Stomach smooth muscle (tissue), 2 donors: Measurements from ENCODE around the gene PHRF1.
"Not testable (repeated sequence)": the region's sequence is repeated elsewhere in the genome, so short reads cannot be mapped to it uniquely, and the experiment has no call there.

Source experiments
- H3K27ac ChIP-seq: one replicate; pipeline ENCODE4 v1.7.0; 2013; ENCODE audit warnings: mild to moderate bottlenecking, low read length, inconsistent platforms
- H3K27me3 ChIP-seq, 2 donors: one replicate each; pipeline ENCODE4 v1.7.0; 2013; ENCODE audit warnings: low read length in 2 of 2; ENCODE audit not compliant: insufficient read depth in 2 of 2, control insufficient read depth in 1 of 2
- H3K36me3 ChIP-seq, 2 donors: one replicate each; pipeline ENCODE4 v1.7.0; 2013; ENCODE audit warnings: low read length in 2 of 2; ENCODE audit not compliant: control insufficient read depth in 2 of 2, insufficient read depth in 2 of 2
- H3K4me1 ChIP-seq: one replicate; pipeline ENCODE4 v1.7.0; 2013; ENCODE audit warnings: low read length; ENCODE audit not compliant: control insufficient read depth, insufficient read depth
- H3K4me3 ChIP-seq, 2 donors: one replicate each; pipeline ENCODE4 v1.7.0; 2013; ENCODE audit warnings: low read length in 2 of 2
- H3K9ac ChIP-seq, 2 donors: one replicate each; pipeline ENCODE4 v1.7.0; 2013; ENCODE audit warnings: low read length in 2 of 2, mild to moderate bottlenecking in 1 of 2
- H3K9me3 ChIP-seq, 2 donors: one replicate each; pipeline ENCODE4 v1.7.0; 2013; ENCODE audit warnings: low read length in 2 of 2; ENCODE audit not compliant: control insufficient read depth in 2 of 2
- donor health status: healthy.
- donor health status: Pancreatic carcinoma.

PHRF1 gene

DNA sequence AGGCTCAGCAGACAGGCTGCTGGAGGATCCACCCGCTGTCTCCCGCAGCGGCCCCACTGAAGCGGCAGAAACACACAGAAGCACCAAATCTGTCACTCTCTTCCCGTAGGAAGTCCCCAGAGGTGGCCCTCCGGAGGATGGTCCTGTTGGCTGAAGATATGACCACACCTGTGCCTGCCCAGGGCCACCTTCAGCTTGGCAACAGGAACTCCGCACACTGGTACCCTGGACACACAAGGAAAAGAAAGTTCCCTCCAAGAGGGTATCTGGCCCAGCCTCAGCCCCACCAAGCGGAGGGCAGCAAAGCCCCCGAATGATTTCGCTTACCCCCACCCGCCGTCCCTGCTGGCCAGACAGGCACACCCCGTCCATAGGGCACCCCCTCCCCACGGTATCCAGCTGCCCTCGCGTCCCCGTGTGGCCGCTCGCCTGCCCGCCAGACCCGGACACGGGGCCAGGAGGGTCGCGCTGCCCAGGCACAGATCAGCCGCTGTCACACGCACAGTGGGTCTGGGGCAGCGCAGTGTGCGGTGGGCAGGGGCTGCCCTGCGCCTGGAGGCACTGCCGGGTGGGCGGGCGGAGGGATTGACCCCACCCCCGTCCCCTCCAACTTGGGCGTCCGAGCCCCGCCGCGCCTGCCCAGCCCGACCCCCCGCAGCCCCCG is 8.5 kb upstream of the PHRF1 start:
- Histone ChIP-seq H3K36me3 (no peaks in the 10 kb centered on the region), H3K9ac (peak overlapping the region; percentile 29 to 48), H3K27me3 (no peaks in the 10 kb centered on the region), H3K27ac (no peak overlapping the region), H3K9me3 (no peaks in the 10 kb centered on the region), H3K4me3 (peak overlapping the region; percentile 35 to 73), H3K4me1 (peaks cover 20% of the 10 kb centered on the region)

DNA sequence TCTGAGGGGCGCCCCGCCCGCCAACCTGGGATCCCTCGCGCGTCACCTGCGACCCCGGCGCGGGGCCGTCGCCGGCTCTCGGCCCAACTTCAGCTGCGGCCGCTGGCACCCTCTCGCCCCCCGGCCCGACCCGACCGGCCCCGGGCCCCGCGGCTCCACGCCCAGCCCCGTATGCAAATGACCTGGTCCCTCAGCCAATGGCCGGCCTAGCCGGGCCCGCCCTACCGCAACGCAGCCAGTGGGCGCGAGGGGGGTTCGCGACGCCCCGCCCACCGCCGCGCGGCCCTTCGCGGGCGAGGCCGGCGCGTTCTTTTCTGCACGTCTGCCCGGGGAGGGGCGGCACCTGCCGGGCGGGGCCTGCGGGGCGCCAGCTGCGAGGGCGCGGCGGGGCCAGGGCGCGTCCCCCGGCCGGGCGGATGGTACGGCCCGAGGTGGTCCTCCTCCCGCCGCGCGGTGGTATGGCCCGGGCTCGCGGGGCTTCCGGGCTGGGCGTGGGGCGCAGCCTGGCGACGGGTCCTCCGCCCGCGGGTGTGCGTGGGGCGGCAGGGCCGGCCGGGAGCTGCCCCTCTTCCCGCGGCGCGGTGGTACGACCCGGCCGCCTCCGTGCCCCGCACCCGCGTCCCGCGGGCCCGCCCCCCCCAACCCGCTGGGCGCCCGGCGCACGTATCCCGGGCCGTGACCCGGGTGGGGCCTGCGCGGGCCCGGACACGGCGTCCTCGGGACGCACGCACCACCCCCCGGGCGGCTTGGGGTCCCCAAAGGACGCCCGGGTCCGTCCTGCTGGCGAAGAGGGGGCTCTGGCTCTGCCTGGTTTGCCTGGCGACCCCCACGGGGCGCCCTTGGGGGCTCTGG is 7.7 kb upstream of the PHRF1 start:
- H3K36me3 ChIP-seq: no peaks in the 10 kb centered on the region
- peak overlapping the region; percentile 35 to 73 for H3K4me3 ChIP-seq
- H3K9me3 ChIP-seq: no peaks in the 10 kb centered on the region
- H3K4me1 ChIP-seq: peaks cover 20% of the 10 kb centered on the region
- H3K9ac ChIP-seq: peak overlapping the region; percentile 62 to 73
- H3K27ac ChIP-seq: peak overlapping the region; percentile 58
- H3K27me3 ChIP-seq: no peaks in the 10 kb centered on the region

DNA sequence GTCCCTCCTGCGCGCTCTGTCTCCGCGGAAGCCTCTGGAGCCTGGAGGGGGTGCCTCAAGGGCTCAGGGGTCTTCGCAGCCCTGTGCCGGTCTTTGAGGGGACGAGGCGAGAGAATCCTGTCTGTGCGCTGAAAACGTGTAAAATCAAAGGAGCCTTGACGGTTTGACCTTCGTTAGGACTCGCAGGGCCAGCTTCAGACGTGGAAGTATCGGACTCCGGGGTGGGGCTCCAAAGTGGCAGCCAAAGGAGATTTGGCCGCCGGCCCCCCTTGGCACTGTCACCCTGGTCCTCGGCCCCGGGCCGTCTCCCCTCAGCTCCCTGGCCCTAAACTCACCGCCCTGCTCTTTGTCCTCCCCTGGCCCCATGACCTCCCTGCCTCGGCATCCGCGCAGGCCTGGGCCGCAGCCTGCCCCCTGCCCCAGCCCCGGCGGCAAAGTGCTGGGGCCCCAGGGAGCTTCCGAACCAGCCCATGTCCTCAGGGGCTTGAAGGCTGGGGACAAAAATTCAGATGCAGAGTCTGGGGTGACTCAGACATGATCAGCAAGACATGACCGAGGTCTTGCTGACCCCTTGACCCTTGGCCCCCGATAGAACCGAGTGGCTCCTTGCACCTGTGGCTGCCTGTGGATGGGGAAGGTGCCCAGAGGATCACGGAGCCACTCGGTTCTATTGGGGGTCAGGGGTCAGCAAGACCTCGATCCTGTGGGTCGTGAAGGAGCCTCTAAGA is 6.9 kb upstream of the PHRF1 start:
- H3K27ac ChIP-seq: peak overlapping the region; percentile 58
- peak overlapping the region; percentile 62 to 73 for H3K9ac ChIP-seq
- H3K36me3 ChIP-seq: no peaks in the 10 kb centered on the region
- H3K9me3 ChIP-seq: no peaks in the 10 kb centered on the region
- peak overlapping the region; percentile 35 to 73 for H3K4me3 ChIP-seq
- peaks cover 21% of the 10 kb centered on the region for H3K4me1 ChIP-seq
- no peaks in the 10 kb centered on the region for H3K27me3 ChIP-seq

DNA sequence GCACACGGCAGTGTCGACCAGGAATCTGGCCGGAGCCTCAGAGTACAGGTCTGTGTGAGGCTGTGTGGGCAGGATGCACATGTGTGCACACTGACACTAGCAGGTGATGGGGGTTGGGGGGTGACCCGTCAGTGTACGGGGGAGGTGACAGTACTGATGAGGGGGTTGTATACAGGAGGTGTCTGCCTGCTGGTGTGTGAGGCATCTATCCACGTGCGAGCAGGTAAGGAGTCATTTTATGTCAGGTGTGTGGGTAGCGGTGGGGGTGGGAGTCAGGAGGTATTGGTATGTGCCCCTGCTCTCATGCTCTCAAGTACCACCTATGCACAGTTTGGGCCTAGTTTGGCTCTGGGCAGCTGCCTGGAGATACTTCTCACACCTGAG is 4.5 kb upstream of the PHRF1 start:
- H3K9ac ChIP-seq: no peak overlapping the region
- H3K27me3 ChIP-seq: peaks cover 0 to 2% of the 10 kb centered on the region in 2 donors
- no peak overlapping the region for H3K4me3 ChIP-seq
- peaks cover 30% of the 10 kb centered on the region for H3K4me1 ChIP-seq
- H3K9me3 ChIP-seq: no peaks in the 10 kb centered on the region
- no peaks in the 10 kb centered on the region for H3K36me3 ChIP-seq
- H3K27ac ChIP-seq: no peak overlapping the region

DNA sequence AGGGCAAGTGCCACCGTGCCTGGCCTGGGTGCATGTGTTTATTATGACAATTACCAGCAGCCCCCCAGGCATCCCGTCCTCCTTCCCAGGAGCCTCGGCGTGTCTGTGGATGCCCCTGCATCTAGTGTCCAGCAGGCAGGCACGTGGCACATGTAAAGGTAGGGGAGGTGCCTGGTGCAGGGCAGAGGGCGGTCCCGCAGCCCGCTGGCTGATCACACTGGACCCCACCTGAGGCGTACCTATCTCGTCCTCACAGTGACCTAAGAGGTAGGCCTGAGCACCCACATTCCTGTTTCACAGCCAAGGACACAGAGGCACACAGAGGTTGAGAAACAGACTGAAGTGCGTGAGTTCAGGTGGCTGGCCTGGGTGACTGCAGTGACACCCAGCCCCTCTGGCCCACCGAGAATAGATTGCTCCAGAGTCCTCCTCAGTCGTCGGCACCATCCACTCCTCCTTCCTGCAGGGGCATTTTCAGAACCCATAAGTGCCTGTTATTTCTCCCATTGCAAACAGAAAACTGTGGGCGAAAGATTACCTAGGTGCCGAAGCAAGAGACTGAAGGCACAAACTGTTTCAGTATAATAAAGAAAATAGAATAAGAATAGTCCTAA is 3.0 kb upstream of the PHRF1 start:
- H3K4me1 ChIP-seq: peaks cover 33% of the 10 kb centered on the region

DNA sequence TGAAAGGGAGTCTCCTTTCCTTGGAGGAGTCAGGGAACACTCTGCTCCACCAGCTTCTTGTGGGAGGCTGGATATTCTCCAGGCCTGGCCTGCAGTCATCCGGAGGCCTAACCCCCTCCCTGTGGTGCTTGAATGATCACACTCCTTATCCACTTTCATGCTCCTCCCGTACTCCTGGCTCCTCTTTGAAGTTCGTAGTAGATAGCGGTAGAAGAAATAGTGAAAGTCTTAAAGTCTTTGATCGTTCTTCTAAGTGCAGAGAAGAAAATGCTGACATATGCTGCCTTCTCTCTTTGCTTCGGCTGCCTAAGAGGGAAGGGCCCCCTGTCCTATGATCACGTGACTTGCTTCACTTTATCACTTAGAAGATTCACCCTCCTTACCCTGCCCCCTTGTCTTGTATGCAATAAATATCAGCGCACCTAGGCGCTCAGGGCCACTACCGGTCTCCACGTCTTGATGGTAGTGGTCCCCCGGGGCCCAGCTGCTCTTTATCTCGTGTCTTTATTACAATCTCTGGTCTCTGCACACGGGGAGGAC is 2.2 kb upstream of the PHRF1 start:
- not testable (repeated sequence) for H3K4me3 ChIP-seq, H3K27ac ChIP-seq, H3K27me3 ChIP-seq, H3K9me3 ChIP-seq, H3K9ac ChIP-seq, H3K36me3 ChIP-seq
- H3K4me1 ChIP-seq: peaks cover 38% of the 10 kb centered on the region

More for the DNA sequence above, 3.0 kb upstream of the PHRF1 start:
- H3K27me3 ChIP-seq: peaks cover 0 to 2% of the 10 kb centered on the region in 2 donors
- no peak overlapping the region for H3K4me3 ChIP-seq
- no peak overlapping the region for H3K27ac ChIP-seq
- H3K9me3 ChIP-seq: no peaks in the 10 kb centered on the region
- H3K36me3 ChIP-seq: no peaks in the 10 kb centered on the region
- H3K9ac ChIP-seq: no peak overlapping the region

DNA sequence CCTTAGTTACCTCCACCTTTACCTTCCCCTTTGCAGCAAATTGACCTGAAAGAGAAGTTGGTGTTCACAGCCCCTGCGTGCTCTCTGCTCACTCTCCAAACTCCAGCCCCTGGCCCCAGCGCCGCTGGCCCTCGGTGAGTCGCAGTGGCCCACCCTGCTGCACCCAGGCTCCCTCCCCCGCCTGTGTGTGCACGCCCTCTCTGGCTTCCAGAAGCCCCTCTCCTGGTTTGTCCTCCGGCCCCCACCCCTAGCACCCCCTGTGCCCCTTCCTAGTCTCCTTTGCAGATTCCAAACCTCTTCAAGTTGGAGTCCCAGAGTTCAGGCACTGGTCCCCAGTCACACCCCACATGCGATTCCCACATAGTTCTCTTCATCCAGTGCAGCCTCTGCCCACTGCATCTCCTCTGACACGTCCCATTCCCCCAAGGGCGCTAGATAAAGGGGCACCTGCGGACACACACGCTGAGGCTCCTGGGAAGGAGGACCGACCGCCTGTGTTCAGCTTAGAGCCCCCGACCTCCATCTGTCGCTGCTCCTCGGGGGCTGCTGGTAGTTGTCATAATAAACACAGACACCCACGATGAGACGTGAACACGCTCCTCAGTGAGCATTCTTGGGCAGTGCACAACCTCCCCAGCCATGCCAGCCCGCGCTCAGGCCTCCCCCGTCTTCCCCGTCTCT is 1.5 kb upstream of the PHRF1 start:
- H3K36me3 ChIP-seq: no peaks in the 10 kb centered on the region

DNA sequence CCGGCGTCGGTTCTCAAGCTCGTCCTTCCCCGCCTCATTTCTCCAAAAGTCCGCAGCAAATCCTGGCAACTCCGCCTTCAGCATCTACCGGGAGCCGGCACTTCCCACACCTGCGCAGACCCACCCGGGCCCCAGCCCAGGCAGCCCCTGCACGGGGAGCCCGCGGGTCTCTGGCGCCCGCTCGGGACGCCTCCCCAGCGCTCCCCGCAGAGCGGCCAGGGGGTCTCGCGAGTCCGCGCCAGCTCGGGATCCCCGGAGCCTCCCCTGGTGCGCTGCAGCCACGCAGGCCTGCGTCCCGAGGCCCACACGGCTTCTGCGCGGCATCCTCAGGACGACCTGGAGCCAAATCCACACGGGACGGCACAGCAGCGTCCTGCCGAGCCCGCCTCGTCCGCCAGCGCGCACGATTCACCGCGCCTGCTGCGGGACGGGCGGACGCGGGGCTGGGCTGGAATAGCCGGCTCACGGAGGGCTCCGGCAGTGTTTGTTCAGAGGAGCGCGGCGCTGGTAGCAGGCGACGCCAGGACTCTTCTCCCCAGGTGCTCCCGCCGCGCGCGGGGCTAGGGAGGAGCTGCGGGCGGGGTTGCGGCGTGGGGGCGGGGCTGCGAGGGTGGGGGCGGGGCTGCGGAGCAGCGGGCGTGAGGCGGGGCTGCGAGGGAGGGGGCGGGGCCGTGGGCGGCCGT is 816 bp upstream of the PHRF1 start:
- peaks cover 45% of the 10 kb centered on the region for H3K4me1 ChIP-seq

More for the DNA sequence above, 1.5 kb upstream of the PHRF1 start:
- peaks cover 38% of the 10 kb centered on the region for H3K4me1 ChIP-seq
- H3K4me3 ChIP-seq: peak overlapping the region; percentile 56 to 75
- H3K27ac ChIP-seq: no peak overlapping the region
- no peak overlapping the region for H3K9ac ChIP-seq
- H3K27me3 ChIP-seq: peaks cover 0 to 2% of the 10 kb centered on the region in 2 donors
- no peaks in the 10 kb centered on the region for H3K9me3 ChIP-seq

DNA sequence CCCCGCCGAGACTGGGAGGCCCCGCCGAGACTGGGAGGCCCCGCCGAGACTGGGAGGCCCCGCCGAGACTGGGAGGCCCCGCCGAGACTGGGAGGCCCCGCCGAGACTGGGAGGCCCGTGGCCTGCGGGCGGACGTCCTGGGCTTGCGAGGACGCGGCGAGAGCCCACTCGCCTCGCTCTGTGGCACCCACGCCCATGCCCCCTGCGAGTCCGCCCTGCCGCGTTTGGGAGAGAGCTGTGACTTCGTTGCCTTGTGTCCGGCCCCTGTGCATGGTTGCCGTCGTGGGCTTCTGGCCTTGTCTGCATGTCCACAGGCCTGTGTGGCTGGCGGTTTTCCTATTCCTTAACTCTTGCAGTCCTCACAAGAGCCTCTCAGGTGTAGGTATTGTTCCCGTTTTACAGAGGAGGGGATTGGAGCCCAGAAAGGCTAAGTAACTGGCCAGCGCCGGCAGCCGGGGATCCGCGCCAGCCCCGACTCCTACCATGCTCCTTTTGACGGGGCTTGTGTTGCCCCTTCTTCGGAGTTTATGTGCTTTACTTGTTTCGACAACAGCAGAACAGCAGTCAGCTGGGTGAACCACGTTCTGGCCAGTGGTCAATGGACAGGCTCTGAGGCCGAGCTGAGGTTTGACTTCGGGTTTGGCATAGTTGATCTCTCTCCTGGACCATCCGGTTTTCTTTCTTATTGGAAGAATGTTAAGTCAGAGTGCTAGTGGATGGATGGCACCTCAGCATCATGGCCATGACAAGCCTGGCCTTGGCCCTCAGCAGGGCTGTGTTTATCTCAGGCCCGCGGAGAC is 741 bp downstream of the PHRF1 start:
- H3K27me3 ChIP-seq: peaks cover 0 to 2% of the 10 kb centered on the region in 2 donors
- peaks cover 4% of the 10 kb centered on the region in 2 donors for H3K36me3 ChIP-seq
- peaks cover 51% of the 10 kb centered on the region for H3K4me1 ChIP-seq
- peak overlapping the region; percentile 89 to 94 for H3K9ac ChIP-seq
- H3K27ac ChIP-seq: peak overlapping the region; percentile 49
- H3K9me3 ChIP-seq: no peaks in the 10 kb centered on the region
- H3K4me3 ChIP-seq: peak overlapping the region; percentile 95 to 96

More for the DNA sequence above, 816 bp upstream of the PHRF1 start:
- peak overlapping the region; percentile 56 to 75 for H3K4me3 ChIP-seq
- no peaks in the 10 kb centered on the region for H3K36me3 ChIP-seq
- H3K9ac ChIP-seq: no peak overlapping the region
- no peaks in the 10 kb centered on the region for H3K9me3 ChIP-seq
- peaks cover 0 to 2% of the 10 kb centered on the region in 2 donors for H3K27me3 ChIP-seq
- H3K27ac ChIP-seq: no peak overlapping the region
